Activated T-cell treated with anti-CD3 and anti-CD28 coated beads, Interleukin-2, amount 50 U/mL, for 4 hours (primary cell): ENCODE measurements around the gene ZFAND5. TPM values are rescaled to one million over a fixed set of nuclear protein-coding genes. Genes with fewer than 3 reads are reported as not detected.
A peak's percentile ranks its signal among the peaks of the same experiment; 100 is the strongest.

Experiments used
- ATAC-seq, 2 donors: fragments of 200-7000 bp; cut with Tn5 transposase; one replicate each; pipeline ENCODE4 v1.10.0; 2021
- DNase-seq: peaks from one replicate; pipeline ENCODE4 v3.0.0-alpha.2; 2020
- H3K27me3 Mint-ChIP-seq: one replicate; pipeline ENCODE4 v1.8.0; 2021; ENCODE audit warnings: low read depth, mixed read lengths
- H3K36me3 Mint-ChIP-seq: one replicate; pipeline ENCODE4 v1.8.0; 2022; ENCODE audit warnings: mixed read lengths; ENCODE audit not compliant: insufficient read depth
- H3K4me1 Mint-ChIP-seq: one replicate; pipeline ENCODE4 v1.8.0; 2021; ENCODE audit warnings: low read depth, mixed read lengths
- H3K4me3 Mint-ChIP-seq: one replicate; pipeline ENCODE4 v1.8.0; 2021; ENCODE audit warnings: mild to moderate bottlenecking, moderate library complexity, mixed read lengths
- H3K9me3 Mint-ChIP-seq: one replicate; pipeline ENCODE4 v1.8.0; 2021; ENCODE audit warnings: mixed read lengths
- total RNA-seq, 3 donors: library from RNA; stranded (reverse); gene quantifications; one replicate each; pipeline ENCODE4 v1.2.1, GENCODE V29; 2021

ZFAND5 gene
- total RNA-seq = 100 to 1,000 TPM; 112 to 142 (median 141) TPM

DNA sequence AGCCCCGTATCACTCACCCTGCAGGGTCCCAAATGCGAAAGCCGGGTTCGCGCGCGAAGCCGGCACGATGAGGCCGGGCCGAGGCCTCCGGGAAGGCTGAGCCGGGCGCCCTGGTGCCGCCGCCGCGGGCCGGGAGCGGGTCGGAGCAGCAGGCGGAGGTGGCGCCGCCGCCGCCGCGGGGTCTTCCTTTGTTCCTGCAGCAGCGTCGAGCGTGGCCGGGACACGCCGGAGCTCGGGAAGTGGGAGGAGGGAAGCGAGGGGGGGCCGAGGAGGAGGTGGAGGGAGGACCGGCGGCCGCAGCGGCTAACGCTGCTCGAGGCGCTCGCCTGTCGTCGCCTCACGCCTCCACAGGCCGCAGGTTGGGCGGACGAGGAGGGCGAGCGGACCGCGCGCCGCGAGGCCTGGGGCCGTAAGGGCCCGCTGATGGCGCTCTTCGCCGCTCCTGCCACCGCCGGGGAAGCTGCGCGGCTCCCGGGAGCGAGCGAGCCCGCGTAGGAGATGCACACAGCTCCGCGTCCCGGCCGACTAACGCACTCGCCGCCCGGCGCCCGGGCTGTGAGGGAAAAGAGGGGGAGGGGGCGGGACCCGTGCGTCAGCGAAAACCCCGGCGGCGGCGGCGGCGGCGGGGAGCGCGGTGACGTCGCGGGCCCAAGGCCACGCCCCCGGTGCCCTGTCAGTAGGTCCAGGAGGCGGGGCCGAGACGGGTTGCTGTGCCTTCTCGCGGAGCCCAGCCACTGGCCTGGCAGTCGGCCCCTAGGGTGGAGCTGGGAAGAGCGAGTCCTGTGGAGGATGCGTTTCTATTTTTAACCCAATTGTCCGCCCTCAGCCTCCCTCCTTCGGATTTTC, at the start of gene ZFAND5:
TSS of gene ZFAND5 (minus strand) at position 530 of the 846 bp plus-strand sequence. CDS start 4,430 bp downstream, outside the sequence.
- Mint-ChIP-seq H3K4me3 (peak within 1 kb of the TSS; percentile 98), H3K9me3 (no peaks in the 10 kb centered on the region), H3K36me3 (peaks cover 26% of the 10 kb centered on the region), H3K27me3 (no peaks in the 10 kb centered on the region), H3K4me1 (peaks cover 38% of the 10 kb centered on the region)
- ATAC-seq = peak; percentile 80 to 82
- peak; percentile 94 for DNase-seq

DNA sequence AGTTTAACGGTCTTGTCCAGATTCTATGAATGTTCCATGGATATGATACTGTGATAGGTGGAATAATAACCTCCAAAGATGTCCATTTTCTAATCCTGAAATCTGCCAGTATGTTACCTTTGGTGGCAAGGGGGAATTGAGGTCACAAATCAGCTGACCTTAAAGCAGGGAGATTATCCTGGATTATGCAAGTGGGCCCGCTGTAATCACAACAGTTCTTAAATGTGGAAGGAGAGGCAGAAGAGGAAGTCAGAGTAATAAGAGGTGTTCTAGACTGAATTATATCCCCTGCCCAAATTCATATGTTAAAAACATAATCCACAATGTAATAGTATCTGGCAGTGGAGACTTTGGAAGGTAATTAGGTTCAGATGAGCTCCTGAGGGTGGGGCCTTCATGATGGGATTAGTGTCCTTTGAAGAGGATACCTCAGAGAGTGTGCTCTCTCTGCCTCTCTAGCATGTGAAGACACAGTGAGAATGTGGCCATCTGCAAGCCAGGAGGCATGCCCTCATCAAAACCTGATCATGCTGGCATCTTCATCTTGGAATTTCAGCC, 47.6 kb upstream of the ZFAND5 start:
- DNase-seq (no peak), ATAC-seq (no peak)
- Mint-ChIP-seq H3K27me3 (no peaks in the 10 kb centered on the region), H3K36me3 (no peaks in the 10 kb centered on the region), H3K4me3 (no peak overlapping the region), H3K4me1 (no peaks in the 10 kb centered on the region), H3K9me3 (peaks cover 4% of the 10 kb centered on the region)

- H3K27me3 Mint-ChIP-seq = peaks cover 3% of the 10 kb centered on the region
- ATAC-seq = no peak
- H3K9me3 Mint-ChIP-seq = no peaks in the 10 kb centered on the region
- H3K4me1 Mint-ChIP-seq = no peaks in the 10 kb centered on the region
- DNase-seq = no peak
- H3K4me3 Mint-ChIP-seq = no peak overlapping the region
- H3K36me3 Mint-ChIP-seq = no peaks in the 10 kb centered on the region
Observed at GRCh38 chr9:72410214-72410613, 45.2 kb upstream of the ZFAND5 start.

GRCh38 chr9:72407114-72407513, 42.1 kb upstream of the ZFAND5 start:
- no peak overlapping the region for H3K4me3 Mint-ChIP-seq
- ATAC-seq (no peak), DNase-seq (no peak)
- no peaks in the 10 kb centered on the region for H3K9me3 Mint-ChIP-seq
- peaks cover 3% of the 10 kb centered on the region for H3K27me3 Mint-ChIP-seq
- no peaks in the 10 kb centered on the region for H3K36me3 Mint-ChIP-seq
- H3K4me1 Mint-ChIP-seq = no peaks in the 10 kb centered on the region

DNA sequence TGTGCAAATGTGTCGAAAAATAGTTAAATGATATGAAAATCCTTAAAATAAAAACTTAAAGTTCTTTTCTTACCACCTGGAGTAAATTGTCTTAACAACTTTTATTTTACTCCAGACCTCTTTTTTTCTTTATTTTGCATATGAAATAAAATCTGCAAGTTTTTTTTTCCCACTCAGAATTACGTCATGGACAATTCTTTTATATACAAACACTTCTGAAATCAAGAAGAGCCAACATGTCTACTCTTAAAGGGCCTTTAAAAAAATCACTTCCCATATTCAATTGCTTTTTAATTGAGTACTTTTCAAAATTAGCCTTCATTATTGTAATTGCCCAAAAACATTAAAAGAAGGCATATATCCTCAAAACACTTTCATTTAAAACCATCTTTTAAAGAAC, 37.7 kb upstream of the ZFAND5 start:
- Mint-ChIP-seq H3K27me3 (peaks cover 3% of the 10 kb centered on the region), H3K4me1 (no peaks in the 10 kb centered on the region), H3K4me3 (no peak overlapping the region), H3K9me3 (no peaks in the 10 kb centered on the region), H3K36me3 (no peaks in the 10 kb centered on the region)
- DNase-seq = no peak
- ATAC-seq = no peak

- H3K4me1 Mint-ChIP-seq = no peaks in the 10 kb centered on the region
- H3K27me3 Mint-ChIP-seq = peaks cover 3% of the 10 kb centered on the region
Observed at GRCh38 chr9:72401396-72401795, 36.4 kb upstream of the ZFAND5 start.

DNA sequence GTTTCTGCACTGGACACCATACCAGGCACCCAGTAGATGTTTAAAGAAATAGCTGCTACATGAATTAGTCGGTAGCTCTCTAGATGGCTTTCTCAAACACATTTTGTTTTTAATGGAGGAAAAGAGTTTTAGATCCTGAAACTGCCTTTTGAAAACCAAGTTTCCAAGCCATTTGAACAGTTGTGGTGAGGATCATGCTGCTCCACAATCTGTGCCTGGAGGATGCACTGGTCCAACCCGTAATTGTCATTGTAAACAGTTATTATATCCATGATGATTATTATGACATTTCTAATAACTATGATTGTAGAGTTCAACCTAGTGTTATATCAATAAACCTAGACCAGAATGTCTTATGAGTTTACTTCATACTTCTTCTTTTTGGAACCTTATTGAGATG, 35.9 kb upstream of the ZFAND5 start:
- Mint-ChIP-seq H3K36me3 (no peaks in the 10 kb centered on the region), H3K4me3 (no peak overlapping the region), H3K9me3 (no peaks in the 10 kb centered on the region), H3K4me1 (no peaks in the 10 kb centered on the region), H3K27me3 (peaks cover 3% of the 10 kb centered on the region)
- ATAC-seq (no peak), DNase-seq (no peak)

More at GRCh38 chr9:72401396-72401795, 36.4 kb upstream of the ZFAND5 start:
- Mint-ChIP-seq H3K36me3 (no peaks in the 10 kb centered on the region), H3K9me3 (no peaks in the 10 kb centered on the region), H3K4me3 (no peak overlapping the region)
- no peak for DNase-seq
- ATAC-seq = no peak

- DNase-seq = no peak
- Mint-ChIP-seq H3K9me3 (no peaks in the 10 kb centered on the region), H3K36me3 (no peaks in the 10 kb centered on the region), H3K4me3 (no peak overlapping the region), H3K4me1 (no peaks in the 10 kb centered on the region), H3K27me3 (peaks cover 2% of the 10 kb centered on the region)
- no peak for ATAC-seq
Observed at GRCh38 chr9:72399391-72399790, 34.4 kb upstream of the ZFAND5 start.

GRCh38 chr9:72396247-72397091, 31.5 kb upstream of the ZFAND5 start:
- DNase-seq = no peak
- no peaks in the 10 kb centered on the region for H3K9me3 Mint-ChIP-seq
- no peaks in the 10 kb centered on the region for H3K4me1 Mint-ChIP-seq
- peaks cover 2% of the 10 kb centered on the region for H3K27me3 Mint-ChIP-seq
- no peaks in the 10 kb centered on the region for H3K36me3 Mint-ChIP-seq
- H3K4me3 Mint-ChIP-seq = no peak overlapping the region
- ATAC-seq = no peak

DNA sequence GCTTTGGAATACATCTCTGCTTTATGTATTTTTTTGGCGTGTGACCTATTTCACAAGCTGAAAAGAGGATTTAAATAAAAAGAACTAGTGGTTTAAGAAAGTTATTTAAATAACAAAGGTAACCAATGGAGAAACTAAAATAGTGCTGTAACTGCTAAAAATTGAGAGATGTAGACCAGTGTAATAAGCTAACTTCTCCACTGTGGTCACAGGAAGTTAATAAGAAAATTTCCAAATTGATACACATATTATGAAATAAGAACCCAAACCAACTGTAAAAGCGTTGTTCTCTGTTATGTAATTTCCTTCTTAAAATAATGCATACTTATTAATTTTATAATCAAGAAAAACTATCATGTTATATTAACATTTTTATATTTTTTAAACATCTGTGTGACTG, 29.1 kb upstream of the ZFAND5 start:
- Mint-ChIP-seq H3K4me1 (peaks cover 2% of the 10 kb centered on the region), H3K36me3 (no peaks in the 10 kb centered on the region), H3K9me3 (no peaks in the 10 kb centered on the region), H3K27me3 (peaks cover 5% of the 10 kb centered on the region), H3K4me3 (no peak overlapping the region)
- no peak for DNase-seq
- no peak for ATAC-seq

- Mint-ChIP-seq H3K4me3 (no peak overlapping the region), H3K27me3 (peaks cover 5% of the 10 kb centered on the region), H3K9me3 (no peaks in the 10 kb centered on the region), H3K36me3 (no peaks in the 10 kb centered on the region), H3K4me1 (peaks cover 4% of the 10 kb centered on the region)
- no peak for DNase-seq
- ATAC-seq = no peak
Observed at GRCh38 chr9:72390907-72391306, 25.9 kb upstream of the ZFAND5 start.

GRCh38 chr9:72386186-72386585, 21.2 kb upstream of the ZFAND5 start:
- H3K4me3 Mint-ChIP-seq = no peak overlapping the region
- no peaks in the 10 kb centered on the region for H3K9me3 Mint-ChIP-seq
- H3K27me3 Mint-ChIP-seq = peaks cover 4% of the 10 kb centered on the region
- H3K4me1 Mint-ChIP-seq = peaks cover 4% of the 10 kb centered on the region
- no peak for ATAC-seq
- no peaks in the 10 kb centered on the region for H3K36me3 Mint-ChIP-seq
- no peak for DNase-seq

DNA sequence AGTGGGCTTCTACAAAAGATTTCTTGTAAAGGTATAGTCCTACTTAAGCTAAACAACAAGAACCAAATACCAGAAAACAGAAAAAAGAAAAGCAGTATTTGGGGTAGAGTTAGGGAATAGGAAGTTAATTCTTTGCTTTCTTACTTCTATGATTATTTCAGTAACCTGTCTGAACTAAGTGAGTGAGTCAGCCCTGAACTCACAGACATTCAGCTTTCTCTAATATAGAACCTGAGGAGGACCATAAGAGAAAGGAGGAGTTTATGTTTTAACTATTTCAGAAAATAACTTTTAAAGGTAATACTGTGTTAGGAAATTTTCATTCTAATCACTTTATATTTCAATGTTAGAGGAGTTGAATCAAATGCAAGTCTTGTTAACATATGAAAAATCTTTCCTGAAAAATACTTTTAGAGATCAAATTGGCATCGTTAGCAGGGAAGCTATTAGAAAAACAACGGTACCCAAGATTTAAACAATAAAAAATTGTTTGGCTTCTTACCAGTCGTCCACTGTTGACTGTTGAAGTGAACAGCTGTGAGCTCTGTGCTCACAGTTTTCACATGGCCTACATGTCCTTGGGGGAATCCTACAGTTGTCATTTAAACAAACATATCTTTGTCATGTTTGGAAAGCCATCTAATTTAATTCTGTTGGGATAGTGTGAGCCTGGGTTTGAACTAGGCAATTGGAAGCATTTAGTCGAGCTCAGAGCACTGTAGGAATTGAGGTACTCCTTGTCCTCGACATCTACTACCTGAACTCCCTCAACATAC, 19.9 kb upstream of the ZFAND5 start:
- DNase-seq (no peak), ATAC-seq (no peak)
- Mint-ChIP-seq H3K9me3 (no peaks in the 10 kb centered on the region), H3K4me1 (peaks cover 4% of the 10 kb centered on the region), H3K4me3 (no peak overlapping the region), H3K27me3 (peaks cover 4% of the 10 kb centered on the region), H3K36me3 (no peaks in the 10 kb centered on the region)
